GM18505 (cell line): ENCODE data around the gene KLHL29.

ENCODE experiments used
- ATAC-seq: cut with Tn5 transposase; IDR thresholded peaks from one replicate; pipeline ENCODE4 v1.9.1; 2021; ENCODE audit not compliant: unreplicated experiment
- POLR2A ChIP-seq: IDR thresholded peaks from 4 replicates; pipeline ENCODE4 v1.6.1; 2011; ENCODE audit warnings: borderline replicate concordance; ENCODE audit not compliant: insufficient read depth, insufficient read length; ENCODE audit errors: extremely low read depth

The KLHL29 gene

DNA sequence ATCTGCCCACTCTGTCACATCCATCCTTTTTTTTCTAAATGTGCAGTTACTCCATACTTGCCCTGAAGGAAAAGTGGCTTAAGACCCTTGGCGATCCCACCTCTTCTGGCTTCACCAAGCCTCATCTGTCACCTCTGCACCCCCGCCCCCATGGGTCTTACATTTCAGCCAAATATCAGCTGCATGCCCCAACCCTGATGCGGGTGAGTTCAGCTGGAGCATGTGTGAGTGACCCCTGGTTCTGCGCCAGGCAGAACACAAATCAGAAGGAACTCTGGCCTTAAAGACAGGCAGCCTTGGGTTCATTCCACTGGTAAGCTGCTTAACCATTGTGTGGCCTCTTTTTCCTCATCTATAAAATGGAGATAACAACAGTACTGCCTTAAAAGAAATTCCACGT is 194.7 kb downstream of the KLHL29 start:
- no peak for TF ChIP-seq POLR2A
- ATAC-seq: no peak

DNA sequence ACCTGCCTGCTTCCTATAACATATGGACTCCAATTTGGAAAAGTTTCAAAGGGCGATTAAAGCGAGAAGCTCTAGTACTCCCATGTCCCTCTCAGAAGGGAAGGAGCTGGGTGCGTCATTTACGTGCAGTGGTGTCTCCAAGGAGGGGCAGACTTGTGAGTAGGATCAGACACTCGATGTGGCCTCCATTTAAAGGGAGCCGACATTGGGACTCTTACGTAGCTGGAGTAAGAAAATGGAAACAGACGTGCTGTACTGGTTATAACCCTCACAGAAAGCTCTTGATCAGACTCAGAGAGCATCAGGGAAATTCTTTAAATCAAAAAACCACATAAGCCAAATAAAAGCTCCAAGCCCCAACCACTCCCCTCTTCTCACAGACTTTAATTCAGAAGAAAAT is 198.5 kb downstream of the KLHL29 start:
- TF ChIP-seq POLR2A: no peak
- no peak for ATAC-seq

DNA sequence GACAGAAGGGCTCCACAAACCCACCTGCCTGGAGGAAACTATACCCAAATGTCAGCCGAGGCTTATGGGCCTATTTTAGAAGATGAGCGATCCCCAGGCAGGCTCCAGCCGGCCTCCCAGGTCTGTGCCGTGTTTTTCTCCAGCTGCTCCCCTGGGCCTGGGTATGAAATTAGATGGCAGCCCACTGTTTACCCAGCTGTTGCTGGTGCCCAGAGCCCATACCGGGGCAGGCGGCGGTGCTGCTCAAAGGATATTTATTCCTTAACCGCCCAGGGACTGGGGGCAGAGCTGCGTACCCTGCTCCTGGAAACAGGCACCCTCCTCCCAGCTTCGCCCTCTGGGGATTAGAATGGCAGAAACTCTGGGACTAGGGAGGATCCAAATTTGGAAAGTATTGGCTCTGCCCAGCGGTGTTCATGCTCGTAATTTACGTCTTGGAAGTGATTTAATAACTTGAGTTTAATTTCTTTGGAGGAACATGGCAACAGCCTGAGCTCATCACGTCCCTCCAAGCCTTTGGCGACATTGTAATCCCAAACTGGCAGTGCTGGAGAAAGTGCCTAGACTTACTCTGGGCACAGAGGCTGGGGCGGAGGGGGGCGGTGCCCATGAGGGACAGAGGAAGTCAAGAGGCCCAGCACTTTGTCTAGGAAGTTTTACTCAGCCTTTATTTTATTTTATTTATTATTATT is 199.2 kb downstream of the KLHL29 start:
- TF ChIP-seq POLR2A: no peak
- ATAC-seq: no peak

DNA sequence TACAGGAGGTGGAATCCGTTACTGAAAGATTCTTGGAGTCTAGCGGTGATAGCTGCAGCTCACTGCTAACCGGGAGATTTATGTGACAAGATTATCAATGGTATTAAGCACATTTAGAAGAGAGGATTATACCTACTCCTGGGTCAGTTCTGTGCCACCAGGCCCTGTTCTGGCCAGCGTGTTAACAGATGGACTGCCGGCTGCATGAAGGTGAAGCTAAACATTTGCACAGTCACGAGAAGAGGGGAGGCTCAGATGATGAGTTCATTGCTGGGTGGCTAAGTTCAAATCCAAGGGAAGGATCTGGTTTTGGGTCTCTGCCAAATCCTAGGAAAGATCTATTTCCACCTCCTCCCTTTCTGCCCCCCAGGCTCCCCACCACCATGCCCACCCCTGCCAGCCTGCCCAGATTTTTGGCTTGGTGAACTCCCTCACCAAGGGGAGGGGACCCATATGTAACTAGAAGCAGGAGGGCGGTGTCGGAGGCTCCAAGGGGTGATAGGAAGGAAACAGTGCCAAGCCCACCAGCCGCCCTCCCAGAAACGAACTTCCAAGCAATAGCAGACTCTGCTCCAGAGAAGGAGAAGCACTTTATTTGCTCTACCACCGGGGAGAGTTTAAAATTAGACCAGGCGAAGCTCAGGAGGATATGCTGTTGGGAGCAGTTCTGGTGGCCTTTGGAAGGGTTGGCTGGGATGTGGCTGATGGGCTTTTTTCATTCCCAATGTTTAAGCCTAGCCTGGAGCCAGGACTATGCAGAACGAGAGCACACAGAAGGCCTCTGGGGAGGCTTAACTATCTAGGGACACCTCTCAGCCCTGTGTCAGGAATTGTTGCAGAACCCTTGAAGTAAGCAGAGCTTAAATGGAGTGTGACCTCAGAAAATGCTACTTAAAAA is 200.5 kb downstream of the KLHL29 start:
- no peak for ATAC-seq
- no peak for TF ChIP-seq POLR2A

DNA sequence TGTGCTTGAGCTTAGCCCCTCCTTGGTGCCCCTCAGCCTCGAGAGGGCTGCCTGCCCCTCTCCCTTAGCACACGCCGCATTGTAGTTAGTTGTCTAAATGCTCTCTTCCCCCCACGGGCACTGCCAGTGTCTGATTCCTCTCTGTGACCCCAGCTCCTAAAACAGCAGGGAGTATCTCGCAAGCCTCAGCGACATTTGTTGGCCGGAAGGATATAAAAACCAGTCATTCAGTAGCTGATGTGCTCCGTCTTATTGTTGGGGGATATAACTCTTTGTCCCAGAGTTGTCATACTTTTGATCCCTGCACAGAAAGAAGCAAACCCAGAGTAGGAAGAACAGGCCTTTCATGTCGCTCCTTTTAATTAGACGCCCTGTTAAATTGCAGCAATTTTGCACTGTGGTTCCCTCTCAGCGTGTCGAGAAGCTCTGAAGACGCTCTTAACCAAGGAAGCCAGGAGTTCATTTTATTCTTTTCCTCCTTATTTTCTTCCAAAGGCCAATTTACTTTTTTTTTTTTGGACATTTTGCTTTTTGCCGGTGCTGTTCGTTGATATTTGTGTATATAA is 201.8 kb downstream of the KLHL29 start:
- no peak for TF ChIP-seq POLR2A
- no peak for ATAC-seq

DNA sequence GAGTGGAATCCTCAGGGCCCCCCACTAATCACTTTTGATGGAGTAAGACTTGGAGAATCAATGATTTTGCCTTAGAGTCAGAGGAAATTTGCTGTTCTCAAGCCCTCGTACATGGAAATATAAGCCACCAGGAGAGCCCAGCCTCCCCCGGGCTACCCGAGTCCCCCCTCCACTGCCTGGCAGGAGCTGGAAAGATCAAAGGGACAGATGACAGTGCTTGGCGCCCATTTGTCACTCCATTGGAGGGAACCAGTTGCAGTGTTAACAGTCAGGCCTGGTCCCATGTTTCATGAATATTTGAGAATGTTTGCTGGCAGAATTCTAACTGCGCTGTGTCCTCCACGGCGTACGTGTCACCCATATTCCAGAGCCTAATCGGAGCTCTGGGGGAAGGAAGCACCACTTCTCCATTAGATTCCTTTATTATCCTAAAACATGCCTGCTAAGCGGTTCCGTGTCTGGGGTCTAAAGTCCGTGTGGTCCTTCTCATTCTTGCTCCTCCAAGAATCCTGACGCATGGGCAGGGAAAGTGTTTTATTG is 202.4 kb downstream of the KLHL29 start:
- no peak for TF ChIP-seq POLR2A
- ATAC-seq: no peak

DNA sequence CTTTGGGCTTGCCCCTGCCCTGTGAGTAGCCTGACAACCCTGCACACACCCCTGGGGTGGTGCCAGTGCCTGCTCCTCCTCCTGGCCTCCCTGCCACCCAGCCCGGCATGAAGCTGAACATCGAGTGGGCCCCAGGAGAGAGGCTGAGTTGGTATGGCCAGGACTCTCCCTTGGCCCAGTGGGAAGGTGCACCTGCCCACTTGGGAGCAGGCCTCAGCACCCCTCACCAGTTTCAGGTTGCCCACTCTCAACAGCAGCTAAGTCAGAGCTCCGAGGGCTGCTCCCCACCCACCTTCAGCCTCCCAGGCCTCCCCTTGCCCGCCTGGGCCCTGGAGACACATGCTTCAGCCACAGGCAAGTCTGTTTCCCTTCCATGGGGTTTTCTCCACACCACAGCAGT is 203.1 kb downstream of the KLHL29 start:
- no peak for ATAC-seq
- TF ChIP-seq POLR2A: no peak

DNA sequence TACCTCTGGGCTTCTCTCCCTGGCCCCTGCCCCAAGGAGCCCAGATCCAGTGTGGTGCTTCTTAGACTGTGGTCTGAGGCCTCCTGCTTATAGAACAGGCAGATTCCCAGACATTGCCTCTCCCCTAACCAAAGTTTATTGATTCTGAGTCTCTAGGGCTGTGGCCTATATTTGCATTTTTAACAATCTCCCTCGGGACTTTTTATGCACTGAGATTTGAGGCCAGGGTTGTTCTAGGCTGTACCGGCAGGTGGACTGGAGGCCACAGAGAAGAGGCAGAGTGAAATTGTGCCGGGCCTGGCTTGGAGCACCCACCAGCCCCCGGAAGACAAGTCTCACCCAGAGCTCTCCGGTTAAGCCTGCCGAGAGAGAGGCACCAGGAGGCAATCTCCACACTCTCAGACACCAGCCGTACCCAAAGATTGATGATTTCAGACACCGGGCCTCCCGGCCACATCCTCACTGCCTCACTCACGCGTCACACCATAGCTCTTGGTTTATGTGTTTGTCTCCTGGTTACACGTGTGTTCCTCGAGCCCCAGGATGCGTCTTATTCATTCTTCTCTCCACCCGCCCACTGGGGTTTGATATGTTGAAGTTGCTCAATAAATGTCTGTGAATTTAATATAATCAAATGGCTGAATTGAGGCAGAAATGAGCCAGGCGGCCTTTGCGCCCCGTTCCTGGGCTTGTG is 203.7 kb downstream of the KLHL29 start:
- TF ChIP-seq POLR2A: no peak
- no peak for ATAC-seq

DNA sequence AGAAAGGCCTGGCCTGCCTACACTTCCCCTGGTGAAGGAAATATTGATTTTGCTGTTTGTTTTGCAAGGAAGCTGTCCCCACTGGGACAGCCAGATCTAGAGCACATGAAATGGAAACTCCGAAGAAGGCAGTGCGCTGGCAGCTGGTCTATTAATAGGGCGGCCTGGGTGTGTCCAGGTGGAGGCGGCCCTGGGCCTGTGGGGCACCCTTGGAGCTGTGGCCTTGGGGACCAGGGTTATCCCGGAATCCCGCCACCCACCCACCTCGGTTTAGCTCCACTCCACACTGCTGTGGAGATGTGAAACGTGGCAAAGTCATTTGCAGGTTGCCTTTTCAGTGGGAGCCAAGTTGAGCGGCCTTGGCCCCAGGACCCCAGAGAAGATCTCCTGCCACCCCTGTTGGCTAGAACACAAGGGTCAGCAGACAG is 204.3 kb downstream of the KLHL29 start:
- TF ChIP-seq POLR2A: no peak
- ATAC-seq: no peak

DNA sequence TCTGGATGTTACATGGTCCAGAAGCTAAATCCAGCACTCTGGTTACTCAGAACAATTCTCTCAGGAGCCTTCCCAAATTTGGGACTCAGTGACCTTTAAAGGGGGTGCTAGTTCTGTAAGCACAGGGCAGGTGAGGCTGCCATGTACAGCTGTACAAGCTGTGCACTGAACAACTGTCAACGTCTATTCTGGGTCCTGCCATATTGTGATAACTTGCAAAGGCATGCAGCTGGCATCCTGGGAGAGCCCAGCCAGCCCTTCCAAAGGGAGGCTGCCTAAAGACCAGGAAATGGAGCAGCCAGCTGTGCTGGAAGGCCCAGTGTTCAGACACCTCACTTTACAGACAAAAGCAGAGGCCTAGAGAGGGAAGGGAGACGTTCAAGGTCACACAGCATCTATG is 204.8 kb downstream of the KLHL29 start:
- ATAC-seq: no peak
- no peak for TF ChIP-seq POLR2A

DNA sequence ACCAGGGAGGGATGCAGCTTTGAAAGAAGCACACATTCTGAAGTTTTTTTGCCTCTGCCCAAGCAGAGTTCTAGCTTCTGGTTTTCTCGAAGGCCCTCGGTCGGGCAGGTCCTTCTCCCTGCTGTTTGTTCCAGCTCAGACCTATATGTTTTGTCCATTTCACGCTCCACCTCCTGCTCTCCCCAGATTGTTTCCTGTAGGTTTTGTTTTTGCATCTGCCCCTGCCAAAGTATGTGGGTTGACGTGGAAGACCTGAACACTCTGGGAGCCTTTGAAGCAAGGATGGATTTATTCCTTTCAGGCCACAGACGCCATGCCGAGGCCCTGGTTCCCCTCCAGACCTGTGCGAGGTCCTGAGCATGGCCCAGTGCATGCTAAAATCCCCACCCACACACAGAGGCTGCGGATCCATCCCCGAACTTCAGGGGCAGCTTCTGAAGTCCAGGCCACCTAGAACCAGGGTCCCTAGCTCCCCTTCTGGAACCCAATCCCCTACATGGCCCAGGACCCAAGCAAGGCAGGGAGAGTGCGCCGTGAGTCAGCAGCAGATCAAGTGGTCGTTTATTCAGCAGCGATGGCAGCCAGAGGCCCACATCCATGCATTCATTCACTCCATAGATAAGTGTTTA is 205.4 kb downstream of the KLHL29 start:
- TF ChIP-seq POLR2A: no peak
- no peak for ATAC-seq

DNA sequence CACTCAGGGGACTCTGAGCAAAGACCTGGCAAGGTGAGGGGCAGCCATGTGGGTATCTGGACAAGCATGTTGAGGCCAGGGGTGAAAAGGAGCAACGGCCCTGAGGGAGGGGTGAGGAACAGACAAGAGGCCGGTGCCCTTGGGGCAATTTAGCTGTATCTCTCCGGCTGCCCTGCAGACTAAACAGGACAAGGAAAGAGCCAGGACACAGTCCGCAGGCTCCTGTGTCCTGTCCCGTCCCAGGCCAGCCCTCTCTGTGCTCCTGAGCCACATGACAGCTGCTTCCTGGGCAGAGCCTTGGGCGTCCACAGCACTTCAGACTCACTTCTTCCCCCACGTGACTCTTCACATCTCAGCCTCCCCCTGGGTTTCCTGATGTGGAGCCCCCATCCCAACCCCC is 206.1 kb downstream of the KLHL29 start:
- no peak for TF ChIP-seq POLR2A
- no peak for ATAC-seq
